Activated T-helper 1 cell treated with anti-CD3 and anti-CD28 coated beads, Interleukin-2, amount 50 U/mL, for 16 hours (primary cell): ENCODE results near the gene GRWD1.

Experiments used
- DNase-seq, 2 donors: peaks; one replicate each; pipeline ENCODE4 v3.0.0-alpha.2; 2020; ENCODE audit warnings: low read depth in 1 of 2, low spot score in 1 of 2

The GRWD1 gene

GRCh38 chr19:48455908-48456562, 10.3 kb downstream of the GRWD1 start:
- no peak for DNase-seq

DNA sequence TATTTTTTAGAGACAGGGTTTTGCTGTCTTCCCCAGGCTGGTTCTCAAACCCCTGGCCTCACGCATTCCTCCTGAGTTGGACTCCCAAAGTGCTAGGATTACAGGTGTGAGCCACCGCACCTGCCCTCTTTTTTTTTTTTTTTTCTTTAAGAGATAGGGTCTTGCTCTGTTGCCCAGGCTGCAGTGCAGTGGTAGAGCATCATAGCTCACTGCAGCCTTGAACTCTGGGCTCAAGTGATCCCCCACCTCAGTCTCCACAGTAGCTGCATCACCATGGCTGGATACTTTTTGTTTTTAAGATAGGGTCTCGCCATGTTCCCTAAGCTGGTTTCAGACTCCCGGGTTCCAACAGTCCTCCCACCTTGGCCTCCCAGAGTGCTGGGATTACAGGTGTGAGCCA, 11.1 kb downstream of the GRWD1 start:
- no peak for DNase-seq

DNA sequence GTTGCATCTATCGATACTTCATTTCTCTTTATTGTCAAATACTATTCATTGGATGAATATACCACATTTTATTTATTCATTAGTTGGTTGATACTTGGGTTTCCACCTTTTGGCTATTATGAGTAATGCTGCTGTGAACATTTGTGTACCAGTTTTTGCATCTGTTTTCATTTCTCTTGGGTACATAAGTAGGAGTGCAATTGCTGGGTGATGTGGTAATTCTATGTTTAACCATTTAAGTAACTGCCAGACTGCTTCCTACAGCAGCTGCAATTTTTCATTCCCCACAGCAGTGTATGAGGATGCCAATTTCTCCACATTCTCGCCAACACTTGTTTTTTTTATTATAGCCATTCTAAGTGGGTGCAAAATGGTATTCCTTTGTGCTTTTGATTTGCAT, 12.2 kb downstream of the GRWD1 start:
- no peak for DNase-seq

GRCh38 chr19:48461651-48461981, 15.8 kb downstream of the GRWD1 start:
- no peak for DNase-seq

- no peak for DNase-seq
These were observed 16.3 kb downstream of the GRWD1 start for GRCh38 chr19:48461982-48462655.

GRCh38 chr19:48465215-48465614, 19.4 kb downstream of the GRWD1 start:
- no peak for DNase-seq

DNA sequence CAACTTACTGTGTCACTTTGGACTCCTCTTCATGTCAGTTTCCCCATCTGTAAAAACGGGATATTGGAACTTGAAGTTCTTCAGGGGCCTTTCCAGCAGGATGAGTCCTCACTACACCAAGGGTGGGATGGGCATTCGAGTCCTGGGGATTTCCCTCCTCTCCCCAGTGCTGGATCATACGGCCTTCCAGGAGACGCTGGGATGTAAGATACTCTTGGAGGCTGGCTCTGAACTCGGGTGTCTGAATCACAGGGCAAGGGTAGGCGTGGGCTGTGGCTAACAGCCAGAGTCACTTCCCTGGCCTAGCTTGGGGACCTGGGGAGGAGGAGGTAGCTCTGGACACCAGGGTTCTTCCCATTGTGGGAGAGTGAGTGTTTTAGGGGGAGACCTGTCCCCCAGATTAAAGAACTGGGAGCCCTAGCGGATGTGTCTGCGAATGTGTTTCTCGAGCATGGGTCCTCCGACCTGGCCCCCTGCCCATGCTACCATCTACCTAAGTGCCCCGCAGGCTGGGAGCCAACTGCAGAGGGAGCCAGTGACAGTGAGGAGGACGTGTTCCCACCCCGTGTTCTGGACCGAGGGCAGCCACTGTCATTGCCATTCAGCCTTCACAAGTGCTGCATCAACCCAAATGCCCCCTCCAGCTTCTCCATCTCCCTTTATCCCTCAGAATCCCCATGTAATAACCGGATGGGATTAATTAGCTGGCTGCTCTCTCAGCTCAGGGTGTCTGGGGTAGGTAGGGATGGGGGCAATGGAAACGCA, 21.0 kb downstream of the GRWD1 start:
- DNase-seq: no peak

DNA sequence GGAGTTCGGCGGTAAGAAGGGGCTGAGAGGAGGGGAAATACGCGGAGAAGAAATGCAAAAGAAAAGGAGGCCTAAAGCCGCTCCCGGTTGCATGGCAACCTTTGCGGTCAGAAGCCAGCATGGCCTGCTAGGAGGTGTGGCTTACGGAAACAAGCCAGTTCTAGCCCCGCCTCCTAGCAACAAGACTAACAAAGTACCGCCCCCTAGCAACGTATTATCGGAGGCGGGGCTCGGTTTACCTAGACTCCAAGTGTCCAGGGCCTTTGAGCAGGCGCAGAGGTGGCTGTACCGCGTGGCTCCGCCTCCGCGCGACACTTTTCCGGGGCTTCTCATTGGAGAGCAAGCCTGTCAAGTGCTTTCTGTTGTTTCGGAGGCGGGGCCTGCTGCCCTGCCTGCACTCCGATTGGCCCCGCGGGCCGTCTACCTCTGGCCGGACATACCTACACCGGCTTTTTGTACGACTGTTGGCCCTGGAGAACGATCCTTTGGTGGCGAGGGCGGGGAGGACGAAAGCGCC, 23.0 kb downstream of the GRWD1 start:
- peak; percentile 98 to 99 for DNase-seq

GRCh38 chr19:48469289-48469881, 23.6 kb downstream of the GRWD1 start, which contains the start of gene CYTH2:
CYTH2 (plus strand) TSS chr19:48469369; CDS start chr19:48469508, 139 bp downstream.
- peak; percentile 48 to 56 for DNase-seq

GRCh38 chr19:48469934-48470680, 24.3 kb downstream of the GRWD1 start:
- DNase-seq: no peak

DNA sequence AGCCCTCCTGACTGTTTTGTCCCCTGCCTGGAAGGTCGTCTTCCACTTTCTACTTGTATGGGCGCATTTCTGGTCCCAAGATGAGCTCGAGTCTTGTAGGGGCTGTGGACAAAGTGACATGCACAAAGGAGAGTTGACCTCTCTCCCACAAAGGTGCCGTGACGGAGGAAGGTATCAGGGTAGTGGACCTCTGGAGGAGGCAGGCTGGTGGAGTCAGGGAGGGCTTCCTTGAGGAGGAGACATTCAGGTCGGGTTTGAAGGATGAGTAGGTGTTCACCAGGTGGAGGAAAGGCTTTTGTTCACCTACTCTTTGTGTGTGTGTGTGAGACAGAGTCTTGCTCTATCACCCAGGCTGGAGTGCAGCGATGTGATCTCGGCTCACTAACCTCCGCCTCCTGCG, 25.1 kb downstream of the GRWD1 start:
- no peak for DNase-seq

GRCh38 chr19:48471836-48472235, 26.1 kb downstream of the GRWD1 start:
- DNase-seq: no peak

GRCh38 chr19:48473161-48473966, 27.6 kb downstream of the GRWD1 start:
- DNase-seq: no peak

- no peak for DNase-seq
These were observed 28.4 kb downstream of the GRWD1 start for GRCh38 chr19:48474084-48474592.

- DNase-seq: no peak
These were observed 29.7 kb downstream of the GRWD1 start for GRCh38 chr19:48475369-48476068.

GRCh38 chr19:48476176-48476575, 30.4 kb downstream of the GRWD1 start:
- no peak for DNase-seq

- DNase-seq: no peak
These were observed 31.4 kb downstream of the GRWD1 start for GRCh38 chr19:48477067-48477685.

- DNase-seq: no peak
These were observed 32.0 kb downstream of the GRWD1 start for GRCh38 chr19:48477698-48478338.
